Immature natural killer cell (primary cell): Measurements from ENCODE around the gene BAIAP2L1. TPM values are rescaled to one million over a fixed set of nuclear protein-coding genes. Genes with fewer than 3 reads are reported as not detected.

Source experiments
- DNase-seq, 3 donors: peaks; one replicate each; pipeline ENCODE4 v3.0.0; 2022; ENCODE audit warnings: mixed read lengths in 1 of 3
- H3K27ac Mint-ChIP-seq, 6 donors: one replicate each; pipeline ENCODE4 v1.8.0; 2020; ENCODE audit warnings: mixed read lengths in 6 of 6, mild to moderate bottlenecking in 5 of 6, inconsistent platforms in 4 of 6, moderate library complexity in 3 of 6
- H3K27me3 Mint-ChIP-seq, 3 donors: one replicate each; pipeline ENCODE4 v1.8.0; 2020 to 2021; ENCODE audit warnings: low read depth in 3 of 3, mild to moderate bottlenecking in 3 of 3, mixed read lengths in 3 of 3, moderate library complexity in 3 of 3, inconsistent platforms in 1 of 3
- H3K36me3 Mint-ChIP-seq, 3 donors: one replicate each; pipeline ENCODE4 v1.8.0; 2020; ENCODE audit warnings: mixed read lengths in 3 of 3, inconsistent platforms in 2 of 3, mild to moderate bottlenecking in 2 of 3
- H3K4me1 Mint-ChIP-seq, 2 donors: one replicate each; pipeline ENCODE4 v1.8.0; 2020; ENCODE audit warnings: inconsistent platforms in 2 of 2, mild to moderate bottlenecking in 2 of 2, mixed read lengths in 2 of 2, moderate library complexity in 1 of 2
- H3K4me3 Mint-ChIP-seq, 5 donors: one replicate each; pipeline ENCODE4 v1.8.0; 2020; ENCODE audit warnings: mild to moderate bottlenecking in 5 of 5, mixed read lengths in 5 of 5, inconsistent platforms in 3 of 5, moderate library complexity in 3 of 5
- H3K9me3 Mint-ChIP-seq, 6 donors: one replicate each; pipeline ENCODE4 v1.8.0; 2020; ENCODE audit warnings: mild to moderate bottlenecking in 6 of 6, mixed read lengths in 6 of 6, inconsistent platforms in 4 of 6, moderate library complexity in 3 of 6
- polyA plus RNA-seq, 3 donors: library from polyadenylated mRNA; unstranded; fragments of 300-500 nt; fragmentation: Illumina TruSeq; gene quantifications; one replicate each; pipeline ENCODE4 v1.2.3, GENCODE V29; 2021

The BAIAP2L1 gene
- polyA plus RNA-seq, 3 donors from 2014 or later: 0.24 to 0.29 (median 0.28) TPM

DNA sequence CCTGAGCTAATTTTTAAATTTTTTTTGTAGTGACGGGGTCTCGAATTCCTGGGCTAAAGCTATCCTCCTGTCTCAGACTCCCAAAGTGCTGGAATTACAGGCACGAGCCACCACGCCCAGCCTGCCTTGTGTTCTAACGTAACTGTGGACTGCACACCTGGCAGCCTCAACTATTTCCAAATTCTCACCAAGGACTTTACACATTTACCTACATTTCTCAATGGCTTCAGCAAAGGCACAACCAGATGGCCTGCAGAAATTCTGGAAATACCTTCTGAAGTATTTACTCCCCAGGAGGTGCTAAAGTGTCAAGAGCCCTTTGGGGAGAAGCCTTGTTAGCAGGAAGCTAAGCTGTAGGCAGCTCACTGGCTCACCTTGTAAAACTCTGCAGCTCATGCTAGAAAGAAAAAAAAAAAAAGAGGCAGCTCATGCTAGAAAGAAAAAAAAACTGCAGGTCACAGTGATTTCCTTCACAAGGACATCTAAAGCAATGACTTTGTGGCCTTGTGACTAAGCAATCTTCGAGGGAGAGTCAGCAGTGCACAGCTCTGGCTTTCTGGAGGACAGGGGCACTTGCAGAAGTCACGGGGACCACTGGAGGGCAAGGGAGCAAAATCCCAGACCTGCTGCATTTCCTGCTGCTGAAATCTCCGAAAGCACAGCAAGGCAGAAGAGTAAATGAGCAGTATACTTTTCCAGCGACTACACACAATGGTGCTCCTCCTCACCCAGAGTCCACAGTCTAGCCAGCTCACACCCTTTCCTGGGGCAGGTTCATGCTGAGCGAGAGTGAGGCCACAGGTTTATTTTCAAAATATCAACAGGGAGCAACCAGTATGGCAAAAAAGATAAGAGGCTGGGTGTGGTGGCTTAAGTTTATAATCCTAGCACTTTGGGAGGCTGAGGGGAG, 40.4 kb downstream of the BAIAP2L1 start:
- Mint-ChIP-seq H3K4me1 (no peaks in the 10 kb centered on the region), H3K9me3 (no peaks in the 10 kb centered on the region), H3K27me3 (peaks cover 0 to 8% (median 2%) of the 10 kb centered on the region in 3 donors), H3K36me3 (no peaks in the 10 kb centered on the region), H3K27ac (peak overlapping the region in 1 of 6 donors; percentile 22), H3K4me3 (no peak overlapping the region)
- DNase-seq: no peak

- no peak for DNase-seq
- Mint-ChIP-seq H3K9me3 (no peaks in the 10 kb centered on the region), H3K27ac (no peak overlapping the region), H3K4me1 (no peaks in the 10 kb centered on the region), H3K27me3 (peaks cover 0 to 8% (median 2%) of the 10 kb centered on the region in 3 donors), H3K36me3 (no peaks in the 10 kb centered on the region), H3K4me3 (no peak overlapping the region)
These were observed 41.5 kb downstream of the BAIAP2L1 start for GRCh38 chr7:98359395-98359794.

DNA sequence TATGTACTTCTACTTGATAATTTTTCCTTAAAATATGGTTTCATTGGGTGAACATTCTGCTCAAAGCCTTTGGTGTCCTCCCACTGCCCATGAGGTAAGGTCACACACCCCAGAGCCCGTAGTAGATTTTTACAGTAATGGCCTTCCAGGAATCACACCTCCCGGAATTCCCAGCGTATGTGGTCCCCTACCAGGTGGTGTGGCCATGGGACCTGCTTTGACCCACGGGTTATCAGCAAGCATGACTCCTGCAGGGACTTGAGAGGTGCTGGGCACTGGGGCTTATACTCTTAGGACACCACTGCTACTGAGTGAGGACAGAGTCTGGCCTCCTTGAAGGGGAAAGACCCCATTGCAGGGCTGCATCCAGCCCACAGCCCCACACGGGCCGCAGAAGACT, 42.2 kb downstream of the BAIAP2L1 start:
- Mint-ChIP-seq H3K27me3 (peaks cover 1 to 8% (median 2%) of the 10 kb centered on the region in 3 donors), H3K27ac (no peak overlapping the region), H3K9me3 (no peaks in the 10 kb centered on the region), H3K4me3 (no peak overlapping the region), H3K36me3 (no peaks in the 10 kb centered on the region), H3K4me1 (no peaks in the 10 kb centered on the region)
- no peak for DNase-seq

DNA sequence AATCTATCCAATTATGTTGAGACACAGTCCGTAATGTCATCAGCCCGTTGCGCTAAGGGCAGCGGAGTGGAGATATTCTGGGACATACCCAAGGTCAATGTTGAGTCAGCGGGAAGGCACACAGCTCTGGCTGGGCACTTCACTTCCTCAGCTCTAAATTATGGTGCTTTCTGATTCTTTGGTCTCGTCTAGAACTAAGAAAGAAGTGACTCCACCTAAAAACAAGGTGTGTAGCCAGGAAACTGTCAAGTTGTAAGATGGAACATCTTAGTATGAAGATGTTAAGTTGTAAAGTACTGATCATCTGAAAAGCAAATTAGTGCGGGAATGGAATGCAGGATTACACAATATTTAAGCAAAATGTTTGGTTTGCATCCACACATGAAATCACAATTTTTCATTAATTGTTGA, 43.1 kb downstream of the BAIAP2L1 start:
- H3K4me3 Mint-ChIP-seq: no peak overlapping the region
- H3K4me1 Mint-ChIP-seq: no peaks in the 10 kb centered on the region
- no peak overlapping the region for H3K27ac Mint-ChIP-seq
- DNase-seq: no peak
- peaks cover 1 to 8% (median 2%) of the 10 kb centered on the region in 3 donors for H3K27me3 Mint-ChIP-seq
- H3K36me3 Mint-ChIP-seq: no peaks in the 10 kb centered on the region
- H3K9me3 Mint-ChIP-seq: no peaks in the 10 kb centered on the region

GRCh38 chr7:98355250-98355538, 45.7 kb downstream of the BAIAP2L1 start:
- H3K4me1 Mint-ChIP-seq: no peaks in the 10 kb centered on the region
- H3K27me3 Mint-ChIP-seq: peaks cover 0 to 5% (median 4%) of the 10 kb centered on the region in 3 donors
- H3K36me3 Mint-ChIP-seq: no peaks in the 10 kb centered on the region
- DNase-seq: no peak
- H3K27ac Mint-ChIP-seq: no peak overlapping the region
- H3K4me3 Mint-ChIP-seq: no peak overlapping the region
- no peaks in the 10 kb centered on the region for H3K9me3 Mint-ChIP-seq

DNA sequence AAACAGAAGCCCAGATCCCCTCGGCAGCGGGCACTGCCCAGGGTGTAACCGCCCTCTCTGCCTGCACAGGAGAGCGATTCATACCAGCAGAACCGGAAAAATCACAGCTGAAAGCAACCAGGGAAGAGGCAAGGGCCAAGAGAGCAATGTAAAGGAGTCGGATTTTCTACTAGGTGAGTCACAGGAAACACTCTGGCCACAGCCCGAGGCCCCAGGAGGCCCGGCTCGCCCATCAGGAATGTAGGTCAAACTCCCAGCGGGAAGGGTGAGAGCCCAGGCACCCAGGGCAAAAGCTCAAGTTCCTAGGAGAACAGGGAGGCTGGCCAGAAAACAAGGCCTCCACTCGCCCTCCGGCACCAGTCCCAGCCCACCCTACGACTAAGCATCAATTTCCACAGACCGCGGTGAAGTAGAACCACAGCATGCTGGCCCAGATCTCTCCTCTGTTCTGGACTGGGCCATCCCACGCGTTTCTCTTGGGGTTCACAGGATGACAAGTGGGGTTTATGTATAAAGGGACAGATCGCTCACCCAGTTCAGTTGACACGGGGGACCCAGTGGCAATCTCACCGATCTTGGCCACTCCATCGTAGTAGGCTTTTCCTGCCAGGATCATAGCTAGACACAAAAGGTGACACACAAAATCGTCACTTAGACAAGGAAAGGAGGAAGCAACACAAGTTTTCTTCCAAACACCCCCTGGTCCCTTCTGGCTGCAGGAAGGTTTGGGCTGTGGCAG, 46.2 kb downstream of the BAIAP2L1 start:
- no peaks in the 10 kb centered on the region for H3K9me3 Mint-ChIP-seq
- H3K4me3 Mint-ChIP-seq: no peak overlapping the region
- H3K36me3 Mint-ChIP-seq: no peaks in the 10 kb centered on the region
- H3K27ac Mint-ChIP-seq: no peak overlapping the region
- peaks cover 0 to 4% (median 4%) of the 10 kb centered on the region in 3 donors for H3K27me3 Mint-ChIP-seq
- DNase-seq: no peak
- H3K4me1 Mint-ChIP-seq: no peaks in the 10 kb centered on the region

DNA sequence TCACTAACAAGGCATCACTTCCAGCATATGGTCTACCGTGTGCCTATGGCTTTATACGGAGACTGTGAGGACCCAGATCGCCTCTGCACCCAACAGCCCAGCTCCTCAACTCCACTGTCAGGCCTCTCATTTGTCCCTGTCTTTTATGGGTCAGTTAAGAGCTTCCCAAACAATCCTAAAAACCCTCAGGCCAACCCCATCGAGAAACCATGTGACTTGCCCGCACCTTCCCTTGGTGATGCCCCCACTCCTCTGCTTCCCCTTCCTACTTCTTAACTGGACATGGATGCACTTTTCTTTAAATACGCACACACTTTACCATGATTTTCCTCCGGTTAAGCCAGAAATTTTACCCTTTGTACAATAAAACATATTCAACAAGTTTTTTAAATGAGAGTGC, 46.8 kb downstream of the BAIAP2L1 start:
- DNase-seq: no peak
- no peaks in the 10 kb centered on the region for H3K36me3 Mint-ChIP-seq
- H3K4me1 Mint-ChIP-seq: no peaks in the 10 kb centered on the region
- no peaks in the 10 kb centered on the region for H3K9me3 Mint-ChIP-seq
- H3K27ac Mint-ChIP-seq: no peak overlapping the region
- H3K27me3 Mint-ChIP-seq: peaks cover 0 to 4% (median 4%) of the 10 kb centered on the region in 3 donors
- H3K4me3 Mint-ChIP-seq: no peak overlapping the region

- Mint-ChIP-seq H3K4me1 (no peaks in the 10 kb centered on the region), H3K27ac (no peak overlapping the region), H3K27me3 (peaks cover 0 to 4% (median 0%) of the 10 kb centered on the region in 3 donors), H3K36me3 (no peaks in the 10 kb centered on the region), H3K9me3 (no peaks in the 10 kb centered on the region), H3K4me3 (no peak overlapping the region)
- DNase-seq: no peak
These were observed 48.3 kb downstream of the BAIAP2L1 start for GRCh38 chr7:98352621-98353020.

GRCh38 chr7:98351136-98351535, 49.8 kb downstream of the BAIAP2L1 start:
- Mint-ChIP-seq H3K36me3 (no peaks in the 10 kb centered on the region), H3K4me1 (no peaks in the 10 kb centered on the region), H3K4me3 (no peak overlapping the region), H3K27me3 (peaks cover 0 to 4% (median 0%) of the 10 kb centered on the region in 3 donors), H3K27ac (no peak overlapping the region), H3K9me3 (no peaks in the 10 kb centered on the region)
- no peak for DNase-seq

DNA sequence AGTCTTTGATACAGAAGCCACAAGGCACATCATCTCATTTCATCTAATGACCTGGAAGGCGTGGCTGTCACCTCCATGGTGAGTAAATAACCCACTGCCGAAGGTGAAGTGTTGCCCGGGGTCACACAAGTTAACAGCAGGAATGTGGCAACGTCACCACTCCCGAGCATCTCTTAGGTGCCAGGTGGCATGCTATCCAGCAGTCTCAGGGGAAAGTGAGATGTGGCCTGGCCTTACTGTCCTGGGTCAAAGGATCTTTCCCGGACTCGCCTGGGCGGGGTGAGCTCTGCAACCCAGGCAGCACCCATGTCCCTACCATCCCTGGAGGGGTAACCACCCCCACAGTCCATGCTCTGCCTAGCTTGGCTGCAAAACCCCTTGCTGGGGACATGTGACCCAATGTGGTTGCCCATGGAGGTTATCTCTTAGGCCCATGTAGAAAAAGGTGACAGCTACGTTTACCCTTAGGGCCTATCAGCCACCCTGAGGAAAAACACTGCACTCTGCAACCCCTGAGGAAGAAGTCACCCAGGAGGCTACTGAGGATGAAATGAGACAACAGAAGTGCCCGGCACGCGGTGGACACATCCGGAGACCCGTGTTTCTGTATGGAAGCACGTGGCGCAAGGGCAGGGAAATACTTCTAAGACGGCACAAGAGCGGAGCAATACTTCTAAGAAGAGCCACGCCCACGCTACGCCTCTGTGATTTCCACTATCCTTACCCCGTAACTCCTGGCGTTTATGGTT, 52.0 kb downstream of the BAIAP2L1 start:
- no peaks in the 10 kb centered on the region for H3K9me3 Mint-ChIP-seq
- no peak overlapping the region for H3K4me3 Mint-ChIP-seq
- no peaks in the 10 kb centered on the region for H3K36me3 Mint-ChIP-seq
- no peaks in the 10 kb centered on the region for H3K4me1 Mint-ChIP-seq
- H3K27me3 Mint-ChIP-seq: peaks cover 0 to 8% (median 0%) of the 10 kb centered on the region in 3 donors
- H3K27ac Mint-ChIP-seq: no peak overlapping the region
- DNase-seq: no peak

- Mint-ChIP-seq H3K27ac (no peak overlapping the region), H3K9me3 (no peaks in the 10 kb centered on the region), H3K4me1 (no peaks in the 10 kb centered on the region), H3K27me3 (peaks cover 0 to 8% (median 2%) of the 10 kb centered on the region in 3 donors), H3K4me3 (no peak overlapping the region), H3K36me3 (no peaks in the 10 kb centered on the region)
- no peak for DNase-seq
These were observed 54.3 kb downstream of the BAIAP2L1 start for GRCh38 chr7:98346515-98347069.

DNA sequence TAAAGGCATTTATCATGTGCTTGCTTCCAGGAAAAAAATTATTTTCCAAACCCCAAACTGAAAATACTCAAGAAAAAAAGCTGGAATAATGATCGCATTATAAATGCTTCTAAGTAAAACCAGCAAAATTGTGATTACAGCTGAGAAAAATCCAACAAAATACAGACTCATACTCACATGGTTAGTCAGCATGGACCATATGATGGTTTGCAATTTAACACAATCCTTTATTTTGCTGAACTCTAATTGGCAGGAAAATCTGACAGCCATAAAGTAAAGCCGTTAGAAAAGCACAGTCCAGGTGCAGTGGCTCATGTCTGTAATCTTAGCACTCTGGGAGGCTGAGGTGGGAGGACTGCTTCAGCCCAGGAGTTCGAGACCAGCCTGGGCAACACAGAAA, 59.8 kb downstream of the BAIAP2L1 start:
- H3K27ac Mint-ChIP-seq: no peak overlapping the region
- peaks cover 0 to 7% (median 0%) of the 10 kb centered on the region in 6 donors for H3K9me3 Mint-ChIP-seq

DNA sequence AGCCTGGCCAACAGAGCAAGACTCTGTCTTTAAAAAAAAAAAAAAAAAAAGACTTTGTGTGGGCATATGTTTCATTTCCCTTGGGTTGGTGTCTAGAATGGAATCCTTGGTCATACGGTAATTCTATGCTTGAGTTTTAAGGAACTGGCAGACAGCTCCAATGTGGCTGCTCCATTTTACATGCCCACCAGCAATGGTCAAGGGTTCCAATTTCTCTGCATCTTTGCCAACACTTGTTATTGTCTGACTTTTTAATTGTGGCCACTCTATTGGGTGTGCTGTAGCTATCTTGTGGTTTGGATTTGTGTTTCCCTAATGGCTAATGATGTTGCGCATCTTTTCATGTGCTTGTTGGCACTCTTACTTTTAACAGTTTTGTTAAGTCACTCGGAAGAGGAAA, 61.8 kb downstream of the BAIAP2L1 start:
- Mint-ChIP-seq H3K4me3 (no peak overlapping the region), H3K9me3 (peaks cover 0 to 7% (median 0%) of the 10 kb centered on the region in 6 donors), H3K27me3 (peaks cover 0 to 4% (median 2%) of the 10 kb centered on the region in 3 donors), H3K36me3 (no peaks in the 10 kb centered on the region), H3K4me1 (no peaks in the 10 kb centered on the region), H3K27ac (no peak overlapping the region)
- DNase-seq: no peak

More for the DNA sequence above, 59.8 kb downstream of the BAIAP2L1 start:
- H3K27me3 Mint-ChIP-seq: peaks cover 0 to 8% (median 2%) of the 10 kb centered on the region in 3 donors
- no peaks in the 10 kb centered on the region for H3K4me1 Mint-ChIP-seq
- H3K4me3 Mint-ChIP-seq: no peak overlapping the region
- no peaks in the 10 kb centered on the region for H3K36me3 Mint-ChIP-seq
- DNase-seq: no peak
